Ishikawa (cell line): Measurements from ENCODE around the gene ARHGAP26.

Experiments used
- CEBPB ChIP-seq: IDR thresholded peaks from 2 replicates; pipeline ENCODE4 v1.6.1; 2012
- CREB1 ChIP-seq: IDR thresholded peaks from 2 replicates; pipeline ENCODE4 v1.6.1; 2012; ENCODE audit warnings: low read depth
- EGR1 ChIP-seq: IDR thresholded peaks from 2 replicates; pipeline ENCODE4 v1.6.1; 2012
- EP300 ChIP-seq: IDR thresholded peaks from 2 replicates; pipeline ENCODE4 v1.6.1; 2012; ENCODE audit warnings: borderline replicate concordance
- FOXM1 ChIP-seq: IDR thresholded peaks from 2 replicates; pipeline ENCODE4 v1.6.1; 2012; ENCODE audit warnings: low read depth, borderline replicate concordance
- NFIC ChIP-seq: IDR thresholded peaks from 2 replicates; pipeline ENCODE4 v1.6.1; 2012
- RAD21 ChIP-seq: IDR thresholded peaks from 2 replicates; pipeline ENCODE4 v1.6.1; 2012; ENCODE audit warnings: low read depth
- TAF1 ChIP-seq: IDR thresholded peaks from 2 replicates; pipeline ENCODE4 v1.6.1; 2012; ENCODE audit warnings: low read depth, mild to moderate bottlenecking
- TCF12 ChIP-seq: IDR thresholded peaks from 2 replicates; pipeline ENCODE4 v1.6.1; 2012; ENCODE audit warnings: low read depth
- TEAD4 ChIP-seq: IDR thresholded peaks from 2 replicates; pipeline ENCODE4 v1.6.1; 2012
- USF1 ChIP-seq: IDR thresholded peaks from 2 replicates; pipeline ENCODE4 v1.6.1; 2012
- YY1 ChIP-seq: IDR thresholded peaks from 2 replicates; pipeline ENCODE4 v1.6.1; 2012; ENCODE audit warnings: low read depth
- ZBTB7A ChIP-seq: IDR thresholded peaks from 2 replicates; pipeline ENCODE4 v1.6.1; 2012; ENCODE audit warnings: low read depth
- TF ChIP-seq, protein P1 (sequence below): IDR thresholded peaks from 2 replicates; pipeline ENCODE4 v1.6.1; 2012
- TF ChIP-seq, protein P2 (sequence below): IDR thresholded peaks from 2 replicates; pipeline ENCODE4 v1.6.1; 2012; ENCODE audit warnings: low read depth, mild to moderate bottlenecking

ARHGAP26 gene

DNA sequence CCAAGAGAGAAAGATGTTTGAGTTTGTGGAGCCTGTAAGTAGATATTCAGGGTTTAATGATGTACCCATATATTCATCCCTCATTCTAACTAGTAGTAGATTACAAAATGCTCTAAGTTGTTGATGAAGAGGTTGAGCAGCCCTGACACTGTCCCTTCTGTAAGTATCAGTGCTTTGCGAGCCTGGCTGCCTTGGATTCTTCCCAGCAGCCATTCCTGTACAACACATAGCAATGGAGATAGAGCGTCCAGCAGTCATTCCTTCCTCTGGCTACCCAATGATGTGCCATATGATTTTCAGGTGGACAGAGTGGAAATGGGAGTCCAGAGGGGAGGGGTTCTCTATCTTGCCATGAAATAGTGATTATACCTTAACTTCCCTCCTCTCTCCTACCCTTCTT, 124.1 kb downstream of the ARHGAP26 start:
- TF ChIP-seq EP300, result no peak
- no peak for TF ChIP-seq RAD21
- no peak for TF ChIP-seq CEBPB

- no peak for TF ChIP-seq YY1
- TF ChIP-seq FOXM1, result no peak
- TF ChIP-seq TEAD4, result no peak
- TF ChIP-seq EP300, result no peak
- no peak for TF ChIP-seq TCF12
Measured at GRCh38 chr5:142894749-142895148, 124.6 kb downstream of the ARHGAP26 start.

GRCh38 chr5:142896325-142897007, 126.3 kb downstream of the ARHGAP26 start:
- no peak for TF ChIP-seq TAF1
- TF ChIP-seq USF1, result no peak
- no peak for TF ChIP-seq TEAD4
- no peak for TF ChIP-seq RAD21
- no peak for TF ChIP-seq EGR1

GRCh38 chr5:142897328-142897727, 127.2 kb downstream of the ARHGAP26 start:
- TF ChIP-seq ZBTB7A (no peak), CEBPB (no peak), TCF12 (no peak), TEAD4 (no peak), CREB1 (no peak), EGR1 (no peak)
- TF ChIP-seq, protein P1, sequence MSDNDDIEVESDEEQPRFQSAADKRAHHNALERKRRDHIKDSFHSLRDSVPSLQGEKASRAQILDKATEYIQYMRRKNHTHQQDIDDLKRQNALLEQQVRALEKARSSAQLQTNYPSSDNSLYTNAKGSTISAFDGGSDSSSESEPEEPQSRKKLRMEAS, result no peak

DNA sequence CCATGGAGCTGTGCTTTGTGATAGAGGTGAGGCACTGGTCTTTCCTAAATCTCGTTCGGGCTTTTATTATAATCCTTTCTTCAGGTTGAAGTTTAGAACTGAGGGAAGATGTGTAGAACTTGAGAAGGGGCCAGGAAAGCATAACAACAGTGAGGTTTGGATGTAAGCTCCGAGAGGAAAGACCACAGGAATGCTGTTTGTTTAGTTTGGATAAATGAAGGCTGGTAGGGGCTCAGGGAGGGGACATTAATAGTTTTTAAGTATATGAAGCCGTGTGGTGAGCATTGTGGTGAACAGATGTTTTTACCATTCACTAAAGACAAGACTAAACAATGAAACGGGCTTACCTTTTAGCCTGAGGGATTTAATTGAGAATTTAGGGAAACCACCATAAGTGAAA, 130.8 kb downstream of the ARHGAP26 start:
- TF ChIP-seq USF1, result no peak
- TF ChIP-seq, protein P1, result no peak
- TF ChIP-seq ZBTB7A, result no peak
- TF ChIP-seq TEAD4, result no peak
- no peak for TF ChIP-seq RAD21
- TF ChIP-seq CEBPB, result no peak
- no peak for TF ChIP-seq TAF1
- TF ChIP-seq NFIC, result no peak
- no peak for TF ChIP-seq FOXM1
- TF ChIP-seq TCF12, result no peak
- TF ChIP-seq YY1, result no peak

DNA sequence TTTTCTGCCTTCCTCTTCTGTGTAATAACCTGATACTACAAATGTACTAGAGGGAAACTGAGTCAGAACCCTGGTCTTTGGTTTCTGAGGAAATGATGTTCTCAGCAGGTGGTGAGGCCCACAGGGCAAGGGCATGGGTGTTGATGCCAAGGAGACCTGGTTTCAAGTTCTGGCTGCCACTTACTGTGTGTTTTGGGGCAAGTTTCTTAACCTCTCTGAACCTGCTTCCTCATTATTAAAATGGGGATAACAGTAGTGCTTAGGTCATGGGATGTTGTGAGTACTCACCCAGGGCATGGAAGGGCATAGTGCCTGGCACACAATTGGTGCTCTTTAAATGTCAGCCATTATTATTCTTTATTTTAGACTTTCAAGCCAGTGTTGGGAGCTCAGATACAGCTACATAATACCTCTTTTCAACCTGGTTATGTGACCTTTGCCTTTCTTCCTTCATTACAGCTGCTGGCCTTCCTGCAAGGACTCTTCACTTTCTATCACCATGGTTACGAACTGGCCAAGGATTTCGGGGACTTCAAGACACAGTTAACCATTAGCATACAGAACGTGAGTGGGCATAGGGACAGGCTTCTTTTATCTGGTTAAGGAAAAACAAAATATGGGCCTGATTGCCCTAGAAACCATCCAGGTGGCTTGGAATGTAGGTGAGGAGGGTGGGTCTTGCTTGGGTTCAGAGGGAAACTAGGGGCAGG, 131.5 kb downstream of the ARHGAP26 start:
- TF ChIP-seq EGR1, result no peak
- TF ChIP-seq EP300, result no peak
- no peak for TF ChIP-seq TCF12
- TF ChIP-seq ZBTB7A, result no peak
- no peak for TF ChIP-seq USF1
- no peak for TF ChIP-seq YY1

GRCh38 chr5:142902186-142902965, 132.2 kb downstream of the ARHGAP26 start:
- no peak for TF ChIP-seq CEBPB
- TF ChIP-seq TAF1, result no peak
- TF ChIP-seq NFIC, result no peak
- TF ChIP-seq, protein P2, sequence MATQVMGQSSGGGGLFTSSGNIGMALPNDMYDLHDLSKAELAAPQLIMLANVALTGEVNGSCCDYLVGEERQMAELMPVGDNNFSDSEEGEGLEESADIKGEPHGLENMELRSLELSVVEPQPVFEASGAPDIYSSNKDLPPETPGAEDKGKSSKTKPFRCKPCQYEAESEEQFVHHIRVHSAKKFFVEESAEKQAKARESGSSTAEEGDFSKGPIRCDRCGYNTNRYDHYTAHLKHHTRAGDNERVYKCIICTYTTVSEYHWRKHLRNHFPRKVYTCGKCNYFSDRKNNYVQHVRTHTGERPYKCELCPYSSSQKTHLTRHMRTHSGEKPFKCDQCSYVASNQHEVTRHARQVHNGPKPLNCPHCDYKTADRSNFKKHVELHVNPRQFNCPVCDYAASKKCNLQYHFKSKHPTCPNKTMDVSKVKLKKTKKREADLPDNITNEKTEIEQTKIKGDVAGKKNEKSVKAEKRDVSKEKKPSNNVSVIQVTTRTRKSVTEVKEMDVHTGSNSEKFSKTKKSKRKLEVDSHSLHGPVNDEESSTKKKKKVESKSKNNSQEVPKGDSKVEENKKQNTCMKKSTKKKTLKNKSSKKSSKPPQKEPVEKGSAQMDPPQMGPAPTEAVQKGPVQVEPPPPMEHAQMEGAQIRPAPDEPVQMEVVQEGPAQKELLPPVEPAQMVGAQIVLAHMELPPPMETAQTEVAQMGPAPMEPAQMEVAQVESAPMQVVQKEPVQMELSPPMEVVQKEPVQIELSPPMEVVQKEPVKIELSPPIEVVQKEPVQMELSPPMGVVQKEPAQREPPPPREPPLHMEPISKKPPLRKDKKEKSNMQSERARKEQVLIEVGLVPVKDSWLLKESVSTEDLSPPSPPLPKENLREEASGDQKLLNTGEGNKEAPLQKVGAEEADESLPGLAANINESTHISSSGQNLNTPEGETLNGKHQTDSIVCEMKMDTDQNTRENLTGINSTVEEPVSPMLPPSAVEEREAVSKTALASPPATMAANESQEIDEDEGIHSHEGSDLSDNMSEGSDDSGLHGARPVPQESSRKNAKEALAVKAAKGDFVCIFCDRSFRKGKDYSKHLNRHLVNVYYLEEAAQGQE, result no peak
- TF ChIP-seq CREB1, result no peak
- TF ChIP-seq FOXM1, result no peak
- no peak for TF ChIP-seq EGR1
- TF ChIP-seq TCF12, result no peak
- no peak for TF ChIP-seq ZBTB7A

DNA sequence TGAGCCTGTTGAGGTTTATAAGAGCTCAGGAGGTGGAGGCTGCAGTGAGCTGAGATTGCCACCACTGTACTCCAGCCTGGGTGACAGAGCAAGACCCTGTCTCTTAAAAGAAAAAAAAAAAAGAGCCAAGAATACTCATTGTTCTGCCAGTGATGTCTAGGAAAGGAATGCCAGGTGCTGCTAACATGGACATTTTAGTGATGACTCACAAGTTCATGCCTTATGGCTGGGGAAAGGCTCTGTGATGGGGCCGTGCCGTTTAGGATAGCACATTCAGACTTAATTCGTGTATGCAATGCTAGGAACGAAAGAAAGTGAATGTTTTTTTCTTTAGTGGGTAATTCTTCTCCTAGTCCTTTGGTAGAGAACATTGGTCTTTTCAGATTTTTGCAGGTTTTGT, 134.2 kb downstream of the ARHGAP26 start:
- TF ChIP-seq TEAD4, result peak; percentile 77
- peak; percentile 16; the same call in 1 of the 2 replicates for TF ChIP-seq EP300
- TF ChIP-seq FOXM1, result no peak
- TF ChIP-seq TCF12, result peak; percentile 37; the same call in 1 of the 2 replicates
